Activated CD8-positive, alpha-beta memory T cell treated with anti-CD3 and anti-CD28 coated beads for 24 hours (primary cell): ENCODE results near the gene GPR17.

Source experiments
- DNase-seq: peaks from one replicate; pipeline ENCODE4 v3.0.0-alpha.2; 2020

Gene GPR17

GRCh38 chr2:127630864-127631540 lies 15.0 kb upstream of the GPR17 start:
- DNase-seq = no peak

DNA sequence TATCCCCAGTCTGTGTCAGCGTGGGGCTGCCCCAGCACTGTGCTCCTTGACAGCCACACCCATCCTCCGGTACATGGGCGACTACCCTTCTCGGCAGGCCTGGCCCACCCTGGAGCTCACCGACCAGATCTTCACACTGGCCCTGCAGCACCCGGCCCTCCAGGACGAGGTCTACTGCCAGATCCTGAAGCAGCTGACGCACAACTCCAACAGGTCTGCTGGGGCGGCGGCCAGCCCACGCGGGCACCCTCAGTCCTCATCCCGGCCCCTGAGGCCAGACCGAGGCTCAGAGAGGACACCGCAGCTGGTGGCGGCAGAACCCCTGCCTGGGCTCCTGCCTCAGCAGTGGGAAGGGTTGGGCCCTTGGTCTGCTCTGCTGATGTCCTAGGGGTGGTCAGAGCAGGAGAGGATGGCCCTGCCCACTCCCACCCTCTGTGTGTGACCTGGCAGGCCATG lies 14.4 kb upstream of the GPR17 start:
- no peak for DNase-seq

- DNase-seq = no peak
Observed at GRCh38 chr2:127631997-127632581, 13.9 kb upstream of the GPR17 start.

DNA sequence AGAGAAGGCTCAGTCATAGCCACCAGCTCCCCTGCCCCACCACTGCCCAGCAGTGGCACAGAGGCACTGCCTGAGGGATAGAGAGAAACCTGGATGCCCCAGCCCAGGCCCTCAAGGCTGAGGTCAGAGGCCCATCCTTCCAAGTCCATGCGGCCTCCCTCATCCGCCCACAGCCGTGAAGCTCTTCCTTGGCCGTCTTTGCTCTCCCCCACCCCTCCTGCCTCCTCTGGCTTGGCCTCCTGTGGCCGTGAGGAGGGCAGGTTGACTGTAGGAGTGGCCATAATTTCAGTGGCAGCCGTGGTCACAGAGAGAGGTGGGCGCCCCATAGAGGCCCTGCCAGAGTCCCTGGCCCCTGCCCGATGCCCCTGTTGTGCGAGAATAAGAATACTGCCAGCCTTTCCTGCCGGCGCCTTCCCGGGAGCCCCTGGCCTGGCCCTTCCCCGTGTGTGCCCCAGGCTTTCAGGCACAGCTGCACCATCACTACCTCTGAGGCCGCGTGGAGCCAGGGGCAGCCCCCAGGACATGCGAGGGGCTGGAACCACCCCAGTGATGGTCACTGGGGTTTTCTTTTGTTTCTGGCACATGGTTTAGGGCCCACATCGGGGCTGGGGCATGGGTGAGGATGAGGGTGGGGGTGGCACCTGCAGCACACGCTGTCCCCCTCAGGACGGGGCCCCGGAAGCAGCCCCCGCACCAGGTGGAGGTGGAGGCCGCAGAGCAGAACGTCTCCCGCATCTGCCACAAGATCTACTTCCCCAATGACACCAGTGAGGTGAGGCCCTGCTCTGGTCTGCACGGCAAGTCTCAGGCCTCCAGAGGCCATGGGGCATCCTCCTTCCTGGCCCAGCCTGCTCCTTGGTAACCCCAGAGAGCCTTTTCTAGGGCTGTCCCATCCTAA lies 13.1 kb upstream of the GPR17 start:
- DNase-seq = peak; percentile 65

GRCh38 chr2:127633556-127634065 lies 12.3 kb upstream of the GPR17 start:
- no peak for DNase-seq

GRCh38 chr2:127634066-127634617 lies 11.8 kb upstream of the GPR17 start:
- DNase-seq = no peak

DNA sequence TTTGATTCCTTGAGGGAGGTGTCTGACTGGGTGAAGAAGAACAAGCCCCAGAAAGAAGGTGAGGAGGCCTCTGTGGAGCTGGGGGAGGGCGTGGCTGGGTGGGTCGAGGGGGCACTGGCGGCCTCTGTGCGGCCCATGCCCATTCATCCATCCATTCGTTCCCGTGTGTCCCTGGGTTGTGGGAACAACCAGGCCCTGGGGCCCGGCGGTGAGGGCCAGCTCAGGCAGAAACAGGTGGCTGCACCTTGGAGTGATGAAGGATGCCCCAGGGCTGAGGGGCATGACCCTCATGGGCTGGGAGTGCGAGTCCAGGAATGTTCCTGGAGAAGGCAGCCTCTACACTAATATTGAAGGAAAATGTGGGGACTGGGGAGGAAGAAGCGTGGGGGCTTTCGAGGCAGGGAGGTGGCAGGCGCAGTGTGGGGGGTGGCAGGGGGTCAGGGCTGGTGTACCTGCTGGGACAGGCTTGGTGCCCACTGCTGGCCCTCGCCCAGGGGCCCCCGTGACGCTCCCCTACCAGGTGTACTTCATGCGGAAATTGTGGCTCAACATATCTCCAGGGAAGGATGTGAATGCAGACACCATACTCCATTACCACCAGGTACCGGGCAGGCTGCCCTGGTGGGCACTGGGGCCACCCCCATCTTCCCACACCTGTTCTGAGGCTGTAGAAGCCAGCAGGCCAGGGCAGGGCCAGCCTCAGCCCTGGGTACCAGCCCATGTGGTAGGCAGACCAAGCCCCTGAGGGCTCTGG lies 11.2 kb upstream of the GPR17 start:
- DNase-seq = no peak

- DNase-seq = no peak
Observed at GRCh38 chr2:127635380-127636237, 10.3 kb upstream of the GPR17 start.

DNA sequence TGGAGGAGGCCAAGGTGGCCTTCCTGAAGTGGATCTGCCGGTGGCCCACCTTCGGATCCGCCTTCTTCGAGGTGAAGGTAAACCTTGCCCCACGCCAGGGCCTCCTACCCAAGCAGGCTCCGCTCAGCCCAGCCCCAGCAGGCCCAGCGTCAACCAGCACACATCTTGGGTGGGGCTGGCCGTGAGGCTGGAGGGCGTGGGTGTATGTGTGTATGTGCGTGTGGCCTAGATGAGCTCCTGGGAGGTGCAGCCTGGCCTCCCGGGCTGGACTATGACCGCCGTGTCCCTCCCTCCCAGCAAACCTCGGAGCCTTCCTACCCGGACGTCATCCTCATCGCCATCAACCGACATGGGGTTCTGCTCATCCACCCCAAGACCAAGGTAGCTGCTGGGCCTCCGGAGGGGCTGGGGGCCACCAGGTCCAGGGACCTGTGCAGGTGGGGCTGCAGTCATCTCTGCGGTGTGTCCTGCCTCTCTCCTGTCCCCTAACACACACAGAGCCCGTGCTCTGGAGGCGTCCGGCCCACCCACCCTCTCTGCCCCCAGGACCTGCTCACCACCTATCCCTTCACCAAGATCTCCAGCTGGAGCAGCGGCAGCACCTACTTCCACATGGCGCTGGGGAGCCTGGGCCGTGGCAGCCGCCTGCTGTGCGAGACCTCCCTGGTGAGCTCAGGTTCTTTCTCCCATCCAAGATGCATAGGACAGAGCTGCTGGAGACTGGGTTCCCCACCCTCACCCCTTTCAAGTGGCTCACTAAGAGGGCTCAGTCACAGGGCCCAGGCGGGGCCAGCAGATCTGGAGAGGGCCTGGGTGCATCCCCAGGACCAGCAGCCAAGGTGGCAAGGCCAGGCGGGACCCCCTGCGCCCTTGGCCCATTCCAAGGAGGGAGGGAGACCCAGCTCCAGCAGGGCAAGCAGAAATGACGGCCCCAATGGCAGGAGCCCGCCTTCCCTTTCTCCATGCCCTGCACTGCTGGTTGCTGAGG lies 9.4 kb upstream of the GPR17 start:
- DNase-seq = no peak

DNA sequence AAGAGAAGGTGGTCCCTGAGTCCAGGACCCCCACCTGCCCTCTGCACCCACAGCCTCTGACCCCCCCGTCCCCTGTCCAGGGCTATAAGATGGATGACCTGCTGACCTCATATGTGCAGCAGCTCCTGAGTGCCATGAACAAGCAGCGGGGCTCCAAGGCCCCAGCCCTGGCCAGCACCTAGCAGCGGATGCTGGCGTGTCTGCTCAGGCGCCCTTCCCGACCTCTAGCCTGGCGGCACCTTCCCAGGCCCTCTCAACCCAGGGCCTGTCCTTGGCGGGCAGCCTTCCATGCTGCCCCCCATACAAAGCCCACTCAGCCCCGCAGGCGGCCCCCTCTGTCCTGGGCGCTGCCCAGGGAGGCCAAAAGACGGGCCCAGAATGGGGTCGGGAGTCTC lies 8.7 kb upstream of the GPR17 start:
- no peak for DNase-seq

GRCh38 chr2:127637725-127638252 lies 8.2 kb upstream of the GPR17 start:
- no peak for DNase-seq

GRCh38 chr2:127638361-127639110 lies 7.4 kb upstream of the GPR17 start:
- DNase-seq = no peak

- no peak for DNase-seq
Observed at GRCh38 chr2:127639111-127639474, 6.9 kb upstream of the GPR17 start.

DNA sequence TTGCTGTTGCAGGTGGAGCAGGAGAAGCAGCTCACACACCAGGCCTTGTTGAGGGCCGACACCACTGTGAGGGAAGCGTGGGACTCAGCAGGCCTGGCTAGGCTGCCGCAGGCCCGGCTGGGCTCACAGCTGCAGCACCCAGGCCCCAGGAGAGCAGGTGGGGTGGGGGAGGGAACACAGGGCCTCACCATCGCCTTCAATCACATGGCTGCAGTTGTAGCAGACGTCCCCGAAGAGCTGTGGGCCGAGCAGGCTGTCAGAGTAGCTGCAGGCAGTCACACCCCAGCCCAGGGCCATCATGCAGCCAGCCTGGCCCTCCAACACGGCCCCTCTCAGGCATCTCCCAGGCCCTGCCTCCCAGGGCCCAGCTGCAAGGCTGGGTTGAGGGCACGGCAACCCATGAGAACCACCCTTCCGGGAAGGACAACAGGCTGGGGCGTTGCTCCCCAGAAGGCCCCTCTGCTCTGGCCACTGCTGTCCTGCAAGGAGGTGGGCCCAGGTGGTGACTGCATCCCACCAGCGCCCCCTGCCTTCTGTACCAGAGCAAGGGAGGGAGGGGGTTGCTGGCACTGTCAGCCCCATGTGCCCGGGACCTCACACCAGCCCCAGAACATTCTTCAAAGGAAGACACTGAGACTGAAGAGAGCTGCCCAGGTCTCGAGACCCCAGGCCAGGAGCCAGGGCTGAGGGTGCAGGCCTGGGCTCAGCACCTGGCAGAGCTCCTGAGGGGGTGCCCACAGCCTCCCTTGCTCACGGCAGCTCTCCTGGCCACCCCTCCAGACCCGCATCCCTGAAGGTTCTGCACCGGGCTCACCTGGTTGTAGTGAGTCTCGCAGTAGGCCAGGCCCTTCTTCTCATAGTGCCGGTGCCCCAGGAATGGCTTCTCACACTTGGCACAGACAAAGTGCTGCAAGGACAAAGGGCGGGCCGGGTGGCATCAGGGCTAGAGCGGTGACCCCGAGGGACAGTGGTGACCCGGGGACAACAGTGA lies 5.6 kb upstream of the GPR17 start:
- DNase-seq = peak; percentile 74

DNA sequence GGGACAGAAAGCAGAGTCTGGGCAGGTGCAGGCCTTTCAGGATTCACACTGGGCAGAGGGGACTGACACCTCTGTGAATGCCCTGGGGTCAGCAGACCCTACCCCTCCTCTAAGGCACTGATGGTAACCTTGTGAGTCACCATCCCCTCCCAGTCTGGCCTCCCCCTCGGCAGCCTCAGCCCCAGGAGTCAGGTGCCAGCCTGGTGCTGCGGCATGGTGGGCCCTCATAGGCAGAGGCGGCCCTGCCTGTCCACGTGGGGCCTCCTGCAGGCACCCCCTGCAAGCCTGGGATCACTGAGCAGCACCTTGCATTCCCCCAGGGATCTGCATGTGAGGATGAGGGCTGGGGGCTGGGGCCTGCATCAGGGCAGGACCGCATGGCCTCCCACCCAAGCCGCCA lies 4.8 kb upstream of the GPR17 start:
- no peak for DNase-seq

GRCh38 chr2:127641846-127642507 lies 4.0 kb upstream of the GPR17 start:
- DNase-seq = peak; percentile 86

DNA sequence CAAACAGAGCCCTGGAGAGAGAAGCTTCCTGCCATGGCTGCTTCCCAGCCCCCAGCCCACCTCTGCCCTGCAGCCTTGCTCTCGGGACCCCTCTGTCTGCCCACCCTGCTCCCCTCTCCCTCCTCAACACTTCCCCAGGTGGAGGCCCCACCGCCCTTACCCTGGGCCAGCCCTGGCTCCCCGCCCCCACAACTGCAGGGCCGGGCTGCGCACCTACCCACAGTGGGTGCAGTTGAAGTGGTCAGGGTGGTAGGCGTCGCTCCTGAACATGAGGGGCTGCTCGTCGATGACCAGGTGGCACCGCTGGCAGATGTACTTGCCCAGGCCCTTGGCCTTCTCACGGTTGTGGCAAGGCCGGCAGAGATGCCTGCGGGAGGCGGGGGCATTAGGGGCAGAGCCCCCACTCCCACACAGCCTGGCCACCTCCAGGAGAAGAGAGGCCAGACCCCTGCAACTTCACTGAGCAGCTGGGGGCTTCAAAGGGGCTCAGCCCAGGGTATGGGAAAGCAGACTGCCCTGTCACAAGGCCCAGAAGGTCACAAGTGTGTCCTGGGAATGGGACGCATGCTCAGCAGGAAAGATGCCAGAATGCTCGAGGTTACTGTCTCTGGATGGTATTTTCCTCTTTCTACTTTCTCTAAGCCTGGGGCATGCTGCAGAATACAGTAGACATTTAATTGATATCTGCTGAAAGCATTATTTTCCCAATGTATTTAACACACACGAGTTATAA lies 3.1 kb upstream of the GPR17 start:
- DNase-seq = no peak
